Stimulated activated CD4-positive, alpha-beta T cell treated with anti-CD3 and anti-CD28 coated beads, Interleukin-1b, Interleukin-23, amount 100 ng/mL, for 4 hours (primary cell): ENCODE results near the gene FMO1.
"Not testable (repeated sequence)": the region's sequence is repeated elsewhere in the genome, so short reads cannot be mapped to it uniquely, and the experiment has no call there.

Experiments
- DNase-seq, 2 donors: peaks; one replicate each; pipeline ENCODE4 v3.0.0-alpha.2; 2020; ENCODE audit warnings: low read depth in 2 of 2

Gene FMO1

GRCh38 chr1:171280599-171280998 is 32.3 kb downstream of the FMO1 start:
- no peak for DNase-seq

- DNase-seq: no peak
These were observed 37.9 kb downstream of the FMO1 start for GRCh38 chr1:171286032-171286705.

GRCh38 chr1:171290621-171291020 is 42.3 kb downstream of the FMO1 start:
- DNase-seq: no peak

GRCh38 chr1:171292799-171293198 is 44.5 kb downstream of the FMO1 start:
- no peak for DNase-seq

- DNase-seq: not testable (repeated sequence)
These were observed 47.1 kb downstream of the FMO1 start for GRCh38 chr1:171295383-171295782.

- no peak for DNase-seq
These were observed 47.5 kb downstream of the FMO1 start for GRCh38 chr1:171295821-171296220.

GRCh38 chr1:171296897-171297296 is 48.6 kb downstream of the FMO1 start:
- DNase-seq: no peak

GRCh38 chr1:171298696-171299095 is 50.4 kb downstream of the FMO1 start:
- no peak for DNase-seq

- DNase-seq: no peak
These were observed 51.0 kb downstream of the FMO1 start for GRCh38 chr1:171299342-171299741.

- DNase-seq: no peak
These were observed 52.1 kb downstream of the FMO1 start for GRCh38 chr1:171300401-171300800.

GRCh38 chr1:171310661-171311087 is 62.4 kb downstream of the FMO1 start:
- no peak for DNase-seq

- DNase-seq: no peak
These were observed 63.7 kb downstream of the FMO1 start for GRCh38 chr1:171311771-171312558.

- DNase-seq: no peak
These were observed 65.1 kb downstream of the FMO1 start for GRCh38 chr1:171313319-171313834.

- DNase-seq: peak; percentile 23 to 72
These were observed 65.6 kb downstream of the FMO1 start, which contains the start of gene FMO4 for GRCh38 chr1:171313835-171314320. Gene FMO4 (plus strand): TSS chr1:171314183. CDS start chr1:171319826, 5,643 bp downstream.

- DNase-seq: no peak
These were observed 81.0 kb downstream of the FMO1 start for GRCh38 chr1:171329251-171329650.

GRCh38 chr1:171334024-171334640 is 85.8 kb downstream of the FMO1 start:
- DNase-seq: no peak
